GM21825 (cell line): ENCODE results near the gene NEK11.
"Not testable (repeated sequence)": the region's sequence is repeated elsewhere in the genome, so short reads cannot be mapped to it uniquely, and the experiment has no call there.

Source experiments
- ATAC-seq: cut with Tn5 transposase; IDR thresholded peaks from one replicate; pipeline ENCODE4 v1.9.1; 2021; ENCODE audit warnings: mild to moderate bottlenecking, moderate library complexity; ENCODE audit not compliant: unreplicated experiment

NEK11 gene

DNA sequence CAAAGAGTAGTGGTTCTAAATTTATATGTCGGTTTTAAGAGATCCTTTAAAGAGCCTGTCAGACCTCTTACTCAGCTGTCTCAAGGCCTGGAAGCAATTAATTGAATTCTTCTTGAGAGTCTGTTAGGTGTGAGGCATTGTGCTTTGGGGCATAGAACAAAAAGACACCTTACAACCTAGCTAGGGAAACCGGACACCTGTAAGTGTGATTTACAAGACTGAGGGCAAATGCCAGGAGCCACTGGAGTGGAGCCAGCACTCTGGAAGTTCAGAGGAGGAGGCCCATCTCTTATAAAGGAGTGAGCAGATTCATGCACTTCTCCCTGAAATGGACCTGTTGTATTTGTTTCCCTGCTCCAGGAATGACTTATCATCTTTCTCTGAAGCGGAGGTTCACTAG, 257.2 kb downstream of the NEK11 start:
- no peak for ATAC-seq

DNA sequence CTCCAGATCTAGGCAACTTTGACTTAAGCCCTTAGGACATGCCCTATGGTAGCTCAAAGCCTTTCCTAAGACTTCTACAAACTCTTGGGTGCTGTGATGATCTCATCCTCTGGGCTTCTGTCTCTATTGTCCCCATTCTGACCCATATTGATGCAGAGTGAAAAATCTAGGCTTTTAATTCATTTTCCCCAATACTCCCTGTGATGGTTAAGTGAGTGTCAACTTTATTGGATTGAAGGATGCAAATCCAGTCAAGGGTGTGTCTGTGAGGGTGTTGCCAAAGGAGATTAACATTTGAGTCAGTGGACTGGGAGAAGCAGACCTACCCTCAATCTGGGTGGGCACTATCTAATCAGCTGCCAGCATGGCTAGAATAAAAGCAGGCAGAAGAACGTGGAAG, 257.6 kb downstream of the NEK11 start:
- ATAC-seq = no peak

DNA sequence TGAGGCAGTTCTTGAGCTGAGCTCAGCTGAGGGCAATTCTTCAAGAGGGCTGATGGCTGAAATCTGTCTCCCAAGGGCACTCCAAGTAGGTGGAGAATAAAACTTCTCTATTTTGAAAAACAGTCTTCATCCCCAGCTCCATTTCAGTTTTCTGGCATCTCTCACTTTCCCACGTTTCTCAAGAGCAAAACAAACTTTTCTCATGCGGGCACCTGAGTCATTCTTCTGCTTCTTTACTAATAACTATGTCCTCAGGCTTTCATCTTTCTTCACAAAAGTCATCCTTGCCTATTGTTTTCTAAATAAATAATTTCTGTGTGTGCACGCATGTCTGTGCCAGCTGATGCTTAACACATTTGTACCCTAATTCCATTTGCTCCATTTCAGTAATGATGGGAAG, 258.8 kb downstream of the NEK11 start:
- no peak for ATAC-seq

DNA sequence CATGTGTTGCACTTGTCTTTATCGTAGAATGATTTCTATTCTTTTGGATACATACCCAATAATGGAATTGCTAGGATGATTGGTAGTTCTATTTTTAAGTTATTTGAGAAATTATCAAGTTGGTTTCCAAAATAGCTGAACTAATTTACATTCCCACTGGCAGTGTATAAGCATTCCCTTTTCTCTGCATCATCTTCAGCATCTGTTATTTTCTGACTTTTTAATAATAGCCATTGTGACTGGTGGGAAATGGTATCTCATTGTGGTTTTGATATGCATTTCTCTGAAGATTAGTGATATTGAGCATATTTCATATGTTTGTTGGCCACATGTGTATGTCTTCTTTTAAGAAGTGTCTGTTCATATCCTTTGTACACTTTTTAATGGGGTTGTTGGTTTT, 273.2 kb downstream of the NEK11 start:
- no peak for ATAC-seq

DNA sequence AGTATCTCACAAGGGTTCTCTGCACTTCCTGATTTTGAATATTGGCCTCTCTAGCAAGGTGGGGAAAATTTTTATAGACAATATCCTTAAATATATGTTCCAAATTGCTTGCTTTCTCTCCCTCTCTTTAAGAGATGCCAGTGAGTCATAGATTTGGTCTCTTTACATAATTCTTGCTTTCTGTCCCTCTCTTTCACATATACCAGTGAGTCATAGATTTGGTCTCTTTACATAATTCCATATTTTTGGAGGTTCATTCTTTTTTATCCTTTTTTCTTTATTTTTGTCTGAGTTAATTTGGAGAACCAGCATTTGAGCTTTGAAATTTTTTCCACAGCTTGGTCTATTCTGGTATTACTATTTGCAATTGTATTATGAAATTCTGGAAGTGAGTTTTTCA, 277.2 kb downstream of the NEK11 start:
- no peak for ATAC-seq

DNA sequence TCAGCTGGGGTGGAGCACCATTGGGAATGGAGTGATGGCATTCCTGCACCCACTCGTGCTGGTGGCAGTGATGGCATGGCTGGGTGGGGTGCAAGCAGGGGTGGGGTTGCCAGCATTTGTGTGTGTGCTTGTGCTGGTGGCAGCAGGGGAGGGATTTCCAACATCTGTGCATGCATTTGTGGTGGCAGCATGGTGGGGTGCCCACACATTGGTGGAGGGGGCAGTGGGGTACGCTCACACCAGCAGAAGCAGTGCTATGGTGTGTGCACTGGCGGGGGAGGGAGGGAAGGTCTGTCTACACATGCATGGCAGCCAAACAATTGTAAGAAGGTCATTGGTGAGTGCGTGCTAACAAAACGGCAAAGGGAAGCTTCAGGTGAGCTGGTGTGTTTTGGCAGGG, 278.2 kb downstream of the NEK11 start:
- ATAC-seq = no peak

DNA sequence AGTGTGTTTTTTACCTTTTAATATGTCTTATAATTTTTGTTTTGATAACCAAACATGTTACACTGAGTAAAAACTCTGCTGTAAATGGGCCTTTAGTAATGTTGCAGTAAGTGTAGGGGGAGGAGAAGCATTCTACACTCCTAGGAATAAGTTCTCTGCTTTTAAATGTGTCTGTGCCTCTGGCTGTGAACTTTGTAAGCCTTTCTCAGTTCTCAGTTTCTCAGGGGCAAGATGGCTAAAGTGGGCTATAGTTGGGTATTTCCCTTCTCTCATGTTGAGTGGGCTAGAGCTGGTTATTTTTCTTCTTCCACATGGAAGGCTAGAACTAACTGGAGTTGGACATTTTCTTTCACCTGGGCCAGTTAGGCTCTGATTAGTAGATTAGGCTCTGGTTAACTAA, 279.6 kb downstream of the NEK11 start:
- no peak for ATAC-seq

DNA sequence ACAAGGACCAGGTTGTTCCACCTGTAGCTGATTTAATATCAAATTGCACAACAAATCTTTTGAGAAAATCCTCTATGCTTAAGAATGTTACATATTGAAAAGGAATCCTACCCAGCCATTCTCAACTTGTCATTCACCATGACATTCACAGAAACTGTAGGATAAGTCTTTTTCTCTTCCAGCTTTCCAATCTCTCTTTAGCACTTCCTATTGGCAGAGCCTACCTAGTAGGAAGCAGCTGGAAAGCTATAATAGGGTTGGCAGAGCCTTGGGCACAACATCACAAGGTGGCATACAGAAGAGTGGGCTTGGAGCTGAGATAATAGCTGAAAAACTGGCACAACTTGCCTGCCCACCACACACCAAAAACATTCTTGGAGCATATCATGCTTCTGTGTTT, 287.6 kb downstream of the NEK11 start:
- ATAC-seq = no peak

DNA sequence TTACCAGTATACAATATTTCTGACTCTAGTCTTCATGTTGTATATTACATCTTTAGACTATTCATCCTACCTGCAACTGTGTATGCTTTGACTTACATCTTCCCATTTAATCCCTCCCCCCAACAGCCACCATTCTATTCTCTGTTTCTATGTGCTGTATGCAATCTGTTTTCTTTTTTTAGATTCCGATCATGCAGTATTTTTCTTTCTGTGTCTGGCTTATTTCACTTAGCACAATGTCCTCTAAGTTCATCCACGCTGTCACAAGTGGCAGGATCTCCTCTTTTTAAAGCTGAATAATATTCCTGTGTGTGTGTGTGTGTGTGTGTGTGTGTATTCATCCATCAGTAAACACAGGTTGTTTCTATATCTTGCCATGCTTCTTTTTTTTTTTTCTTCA, 288.5 kb downstream of the NEK11 start:
- no peak for ATAC-seq

DNA sequence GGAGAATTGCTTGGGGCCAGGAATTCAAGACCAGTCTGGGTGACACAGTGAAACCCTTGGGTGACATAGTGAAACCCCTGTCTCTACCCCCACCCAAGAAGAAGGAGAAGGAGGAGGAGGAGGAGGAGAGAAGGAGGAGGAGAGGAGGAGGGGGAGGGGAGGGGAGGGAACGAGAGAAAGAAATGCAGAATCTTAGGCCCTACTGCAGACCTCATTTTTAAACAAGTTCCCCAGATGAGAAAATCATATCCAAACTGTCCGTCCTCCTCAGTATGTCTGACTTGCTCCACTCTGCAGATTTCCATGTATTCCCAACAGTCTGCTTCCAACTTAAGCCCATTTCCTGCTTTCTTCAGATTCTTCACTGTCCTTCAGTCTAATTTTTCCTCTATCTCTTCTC, 291.0 kb downstream of the NEK11 start:
- ATAC-seq = no peak

DNA sequence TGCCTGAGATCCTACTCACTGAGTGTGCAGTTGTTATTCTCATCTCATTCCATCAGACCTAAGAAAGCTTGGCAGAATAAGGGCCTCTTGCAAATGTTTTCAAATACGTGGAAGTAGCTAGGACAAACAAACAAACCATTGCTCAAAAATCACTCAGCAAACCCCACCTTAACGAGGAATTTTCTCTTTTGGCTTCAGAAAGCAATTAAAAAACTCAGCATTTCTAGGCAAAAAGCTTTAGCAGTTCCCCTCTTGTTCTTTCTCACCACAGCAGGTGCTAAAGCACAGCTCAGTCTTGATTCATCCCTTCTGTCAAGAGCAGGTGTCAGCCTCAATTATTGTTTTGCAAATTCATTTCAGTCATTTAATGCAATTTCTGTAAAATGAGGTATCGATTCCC, 296.3 kb downstream of the NEK11 start:
- no peak for ATAC-seq

DNA sequence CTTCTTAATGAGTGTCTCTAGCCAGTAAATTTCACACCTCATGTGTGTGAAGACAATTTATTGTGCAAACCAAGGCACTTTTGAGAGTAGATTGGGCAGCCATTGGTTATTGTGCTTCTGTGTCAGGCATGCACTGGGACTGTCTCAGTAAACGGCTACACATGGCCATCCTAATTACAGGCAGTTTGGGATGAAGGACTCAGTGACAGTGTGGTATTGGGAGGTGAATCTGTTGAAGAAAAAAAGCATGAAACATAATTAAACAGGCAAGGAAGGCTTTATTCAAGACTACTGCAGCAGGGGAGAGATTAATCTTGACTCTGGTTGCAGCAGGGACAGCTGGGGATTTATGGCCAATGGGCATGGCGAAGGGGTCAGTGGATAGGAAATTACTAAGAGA, 297.1 kb downstream of the NEK11 start:
- no peak for ATAC-seq

DNA sequence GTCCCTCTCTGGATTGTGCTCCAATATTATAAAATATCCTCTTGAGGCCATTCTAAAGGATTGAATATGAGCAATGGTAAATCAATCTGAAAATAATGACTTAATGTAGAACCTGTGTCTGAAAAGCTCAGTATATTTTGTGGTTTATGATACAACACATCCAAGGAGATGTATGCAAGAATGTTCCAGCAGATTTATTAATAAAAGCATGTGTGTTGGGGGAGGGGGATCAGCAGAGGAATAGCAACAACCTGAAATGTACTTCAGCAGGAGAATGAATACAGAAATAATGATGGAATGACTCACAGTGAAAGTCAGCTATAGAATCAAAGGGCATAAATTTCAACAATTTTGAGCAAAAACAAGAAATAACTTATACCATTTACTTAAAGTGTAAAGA, 298.2 kb downstream of the NEK11 start:
- ATAC-seq = no peak

DNA sequence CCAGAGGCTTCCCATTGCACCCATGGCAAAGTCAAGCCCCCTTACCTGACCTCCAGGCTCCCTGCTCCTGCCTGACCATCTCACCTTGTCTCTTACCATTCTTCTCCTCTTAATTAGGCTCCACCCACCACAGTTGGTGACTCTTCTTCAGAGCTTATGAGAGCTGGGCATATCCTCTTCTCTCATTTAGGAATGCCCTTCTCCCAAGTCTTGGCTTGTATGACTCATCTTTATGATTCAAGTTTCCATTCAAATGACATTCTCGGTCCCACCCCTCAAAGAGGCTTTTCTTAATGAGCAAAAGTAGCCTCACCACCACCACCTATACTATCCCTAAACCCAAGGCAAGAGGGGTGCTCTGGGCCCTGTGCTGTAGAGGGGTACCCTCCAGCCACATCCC, 299.6 kb downstream of the NEK11 start:
- no peak for ATAC-seq

DNA sequence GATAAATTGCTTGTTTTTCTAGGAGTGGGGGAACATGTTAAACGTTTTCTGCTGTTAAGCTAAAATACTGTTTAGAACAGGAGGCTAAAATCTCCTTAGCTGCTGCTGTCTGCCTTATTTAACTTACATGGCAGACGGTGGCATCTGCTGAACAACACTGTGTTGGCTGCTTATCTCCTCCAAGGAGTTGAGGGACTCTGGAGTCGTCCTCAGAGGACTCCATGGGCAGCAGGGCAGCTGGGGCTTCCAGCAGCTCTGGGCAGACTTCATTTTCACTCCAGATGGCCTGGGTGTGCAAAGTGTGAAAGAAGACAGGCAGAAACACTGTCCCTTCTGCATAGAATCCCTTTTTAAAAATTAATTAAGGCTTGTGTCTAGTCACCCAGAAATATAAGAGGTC, 302.0 kb downstream of the NEK11 start:
- no peak for ATAC-seq

DNA sequence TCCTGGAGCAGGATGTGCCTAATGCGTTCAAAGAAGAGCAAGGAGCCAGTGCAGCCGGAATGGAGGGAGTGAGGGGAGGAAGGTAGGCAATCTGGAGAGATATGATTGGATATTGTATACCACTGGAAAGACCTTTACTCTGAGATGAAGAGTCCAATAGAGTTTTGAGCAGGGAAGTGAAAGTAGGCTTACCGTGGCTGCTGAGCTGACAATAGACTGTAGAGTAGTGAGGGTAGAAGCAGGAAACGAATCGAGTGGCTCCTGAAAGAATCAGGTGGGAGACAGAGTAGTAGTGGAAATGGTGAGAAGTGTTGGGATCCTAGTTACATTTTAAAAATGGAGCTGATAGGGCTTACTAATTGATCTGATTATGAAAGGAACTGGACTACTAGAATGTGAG, 303.1 kb downstream of the NEK11 start:
- ATAC-seq = no peak

DNA sequence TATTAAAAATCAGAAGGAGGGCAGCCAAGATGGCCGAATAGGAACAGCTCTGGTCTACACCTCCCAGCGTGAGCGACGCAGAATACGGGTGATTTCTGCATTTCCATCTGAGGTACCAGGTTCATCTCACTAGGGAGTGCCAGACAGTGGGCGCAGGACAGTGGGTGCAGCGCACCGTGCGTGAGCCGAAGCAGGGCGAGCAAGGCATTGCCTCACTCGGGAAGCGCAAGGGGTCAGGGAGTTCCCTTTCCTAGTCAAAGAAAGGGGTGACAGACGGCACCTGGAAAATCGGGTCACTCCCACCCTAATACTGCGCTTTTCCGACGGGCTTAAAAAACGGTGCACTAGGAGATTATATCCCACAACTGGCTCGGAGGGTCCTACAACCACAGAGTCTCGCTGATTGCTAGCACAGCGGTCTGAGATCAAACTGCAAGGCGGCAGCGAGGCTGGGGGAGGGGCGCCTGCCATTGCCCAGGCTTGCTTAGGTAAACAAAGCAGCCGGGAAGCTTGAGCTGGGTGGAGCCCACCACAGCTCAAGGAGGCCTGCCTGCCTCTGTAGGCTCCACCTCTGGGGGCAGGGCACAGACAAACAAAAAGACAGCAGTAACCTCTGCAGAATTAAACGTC, 304.9 kb downstream of the NEK11 start:
- not testable (repeated sequence) for ATAC-seq

DNA sequence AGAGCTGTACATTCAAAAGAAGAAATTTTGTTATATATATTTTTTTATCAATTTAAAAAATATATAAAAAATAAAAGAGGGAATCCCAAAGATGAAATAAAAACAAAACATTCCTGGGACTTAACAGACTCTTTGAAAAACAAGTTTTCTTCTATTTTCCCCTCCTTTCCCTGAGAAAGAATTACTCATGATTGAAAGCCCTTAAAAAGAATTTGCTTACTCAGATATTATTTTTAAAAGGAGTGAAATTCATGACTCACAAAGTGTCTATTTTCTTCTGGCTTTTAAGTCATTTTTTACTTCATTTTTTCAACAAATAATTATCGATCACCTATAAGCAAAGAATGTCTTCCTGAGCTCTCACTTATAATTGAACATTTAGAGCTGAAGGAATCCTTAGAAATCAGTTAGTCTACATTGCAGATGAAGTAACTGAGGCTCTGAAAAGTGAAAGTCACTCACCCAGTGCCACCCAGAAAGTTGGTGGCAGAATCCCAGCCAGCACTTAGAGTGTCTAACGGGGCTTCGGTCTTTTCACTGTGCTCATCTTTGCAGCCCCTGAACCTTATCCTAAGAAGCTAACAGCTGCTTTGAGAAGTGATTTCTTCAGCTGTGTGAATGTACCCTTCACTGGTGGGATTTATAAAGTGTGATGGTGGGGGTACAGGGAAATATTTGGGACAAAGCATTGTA, 312.4 kb downstream of the NEK11 start:
- ATAC-seq = no peak

DNA sequence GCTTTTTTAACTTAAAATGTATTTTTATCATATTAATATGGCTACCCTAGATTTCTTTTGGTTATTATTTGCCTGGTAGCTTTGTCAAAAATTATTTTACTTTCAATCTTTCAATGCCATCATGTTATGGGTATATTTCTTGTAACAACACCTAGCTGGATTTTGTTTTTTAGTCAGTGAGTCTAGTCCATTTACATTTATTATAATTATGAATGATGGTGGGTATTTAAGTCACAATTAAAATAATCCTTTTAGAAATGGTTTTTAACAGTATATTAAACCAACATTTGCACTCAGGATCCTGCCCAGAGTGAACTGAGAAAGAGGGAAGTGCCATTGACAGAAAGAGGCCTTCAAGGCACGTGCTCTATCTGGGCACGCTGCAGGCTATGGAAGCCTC, 315.1 kb downstream of the NEK11 start:
- no peak for ATAC-seq

DNA sequence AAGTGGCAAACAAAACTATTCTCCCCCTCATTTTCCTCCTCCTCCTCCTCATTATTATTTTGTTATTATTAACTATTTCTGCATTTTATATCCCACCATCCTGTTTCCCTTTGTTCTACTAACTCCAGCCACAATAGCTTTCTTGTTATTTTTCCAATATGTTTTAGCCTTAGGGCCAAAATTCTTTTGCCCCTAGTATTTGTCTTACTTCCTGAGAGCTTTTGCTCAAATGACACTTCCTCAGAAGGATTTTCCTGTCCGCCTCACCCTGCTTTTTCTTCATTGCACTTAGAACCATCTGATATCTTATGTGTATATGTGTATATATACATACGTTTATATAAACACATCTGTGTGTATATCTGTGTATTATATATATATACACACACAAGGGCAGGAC, 322.2 kb downstream of the NEK11 start:
- no peak for ATAC-seq

DNA sequence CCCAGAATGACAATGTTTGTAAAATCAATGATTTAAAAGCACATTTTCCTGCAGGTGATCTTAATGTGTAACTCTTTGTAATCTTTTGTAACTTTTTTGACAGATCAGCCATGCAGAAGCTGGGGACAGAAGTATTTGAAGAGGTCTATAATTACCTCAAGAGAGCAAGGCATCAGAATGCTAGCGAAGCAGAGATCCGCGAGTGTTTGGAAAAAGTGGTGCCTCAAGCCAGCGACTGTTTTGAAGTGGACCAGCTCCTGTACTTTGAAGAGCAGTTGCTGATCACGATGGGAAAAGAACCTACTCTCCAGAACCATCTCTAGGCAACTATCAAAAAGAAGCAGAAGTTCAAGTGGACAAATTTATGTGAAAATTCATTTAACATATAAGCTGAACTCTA, 322.8 kb downstream of the NEK11 start:
- no peak for ATAC-seq

DNA sequence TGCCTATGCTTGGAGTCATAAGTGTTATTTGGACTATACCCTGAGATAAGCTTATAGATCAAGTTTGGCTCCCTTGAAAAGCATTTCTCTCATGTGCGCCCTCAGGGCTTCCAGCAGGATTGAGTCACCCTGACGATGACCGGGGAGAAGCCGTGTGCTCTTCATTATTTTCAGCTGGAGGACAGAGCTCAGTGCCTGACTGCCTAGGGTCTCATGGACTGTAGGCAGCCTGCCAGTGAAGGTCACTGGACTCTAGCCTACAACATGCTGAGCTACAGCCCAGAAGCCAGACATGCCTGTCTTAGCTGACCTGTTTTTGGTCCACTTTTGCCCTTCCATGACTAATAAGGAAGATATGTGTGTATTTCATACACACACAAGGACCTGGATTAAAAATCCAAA, 323.3 kb downstream of the NEK11 start:
- no peak for ATAC-seq

DNA sequence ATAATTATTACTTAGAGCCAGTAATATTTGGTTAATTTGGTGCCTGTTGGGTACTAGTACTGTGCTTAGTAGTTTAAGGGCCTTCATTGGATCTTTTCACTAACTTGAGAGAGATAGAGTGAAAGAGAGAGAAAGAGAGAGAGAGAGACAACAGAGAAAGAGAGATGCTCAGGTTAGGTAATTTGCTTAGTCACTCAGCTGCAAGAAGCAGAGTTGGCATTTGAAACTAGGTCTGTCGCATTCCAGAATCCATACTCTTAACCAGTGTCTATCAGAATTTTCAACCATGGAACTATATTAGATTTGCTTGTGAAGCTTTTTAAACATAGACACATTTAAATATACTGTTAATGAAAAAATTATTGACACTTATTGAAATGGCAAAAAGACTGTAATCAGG, 323.8 kb downstream of the NEK11 start:
- ATAC-seq = no peak
